ENCODE results near the gene TKTL1.

GRCh38 chrX:154333837-154334271, 38.3 kb downstream of the TKTL1 start:
- TF ChIP-seq CTCF (conservative IDR thresholded peaks at IDR 0.05 in 1 of 2, IDR thresholded peaks at IDR 0.05 in 1 of 2; ENCODE audit: low read depth in 1 of 2, low read length in 2 of 2) (no peak), EZH2 (IDR thresholded peaks at IDR 0.05; ENCODE audit: low read length, missing control alignments) (no peak)

Data from fibroblast of lung (primary cell).